ENCODE results near the gene UBQLN1.
"Not testable (repeated sequence)": the region's sequence is repeated elsewhere in the genome, so short reads cannot be mapped to it uniquely, and the experiment has no call there.

Gene UBQLN1

GRCh38 chr9:83620841-83621636, 86.7 kb downstream of the UBQLN1 start:
- H3K4me3 ChIP-seq (ENCODE audit: low read length): no peak overlapping the region

DNA sequence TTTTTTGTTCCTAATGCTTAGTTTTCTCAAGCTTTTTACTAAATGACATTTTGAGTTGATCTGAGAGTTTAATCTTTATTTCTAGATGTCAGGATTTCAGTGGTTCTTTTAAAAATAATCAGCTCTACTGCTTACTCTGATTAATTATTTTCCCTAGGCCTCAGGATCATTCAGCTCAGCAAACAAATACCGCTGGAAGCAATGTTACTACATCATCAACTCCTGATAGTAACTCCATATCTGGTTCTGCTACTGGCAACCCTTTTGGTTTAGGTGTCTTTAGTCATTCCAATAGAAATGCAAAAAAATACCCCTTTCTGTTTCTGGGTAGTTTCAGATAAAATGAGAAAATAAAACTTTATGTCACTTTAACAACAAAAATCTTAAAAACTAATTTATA, 90.5 kb downstream of the UBQLN1 start:
- Histone ChIP-seq H3K79me2 (ENCODE audit: control insufficient read depth, low read length) (no peaks in the 10 kb centered on the region), H3F3A (ENCODE audit: control insufficient read depth, insufficient read depth) (no peaks in the 10 kb centered on the region), H4K20me1 (ENCODE audit: control insufficient read depth, insufficient read depth, low read depth, low read length) (no peaks in the 10 kb centered on the region), H3K4me3 (ENCODE audit: low read length) (no peak overlapping the region), H3K9me3 (ENCODE audit: control insufficient read depth, insufficient read depth, low read length) (no peaks in the 10 kb centered on the region), H3K4me1 (ENCODE audit: control insufficient read depth, low read length) (peaks cover 13% of the 10 kb centered on the region), H3K9me2 (replicated peaks; ENCODE audit: control insufficient read depth, low read length) (no peaks in the 10 kb centered on the region), H3K27me3 (ENCODE audit: control insufficient read depth, low read length) (peaks cover 7% of the 10 kb centered on the region; the same call in 1 of the 2 replicates), H3K4me2 (ENCODE audit: low read length) (no peak overlapping the region), H3K36me3 (ENCODE audit: control insufficient read depth, low read length) (no peaks in the 10 kb centered on the region), H3K27ac (ENCODE audit: low read depth, low read length) (no peak overlapping the region)
- no peak for TF ChIP-seq EZH2phosphoT487 (IDR thresholded peaks at IDR 0.05; ENCODE audit: borderline replicate concordance, low read length)
- TF ChIP-seq, protein P1, sequence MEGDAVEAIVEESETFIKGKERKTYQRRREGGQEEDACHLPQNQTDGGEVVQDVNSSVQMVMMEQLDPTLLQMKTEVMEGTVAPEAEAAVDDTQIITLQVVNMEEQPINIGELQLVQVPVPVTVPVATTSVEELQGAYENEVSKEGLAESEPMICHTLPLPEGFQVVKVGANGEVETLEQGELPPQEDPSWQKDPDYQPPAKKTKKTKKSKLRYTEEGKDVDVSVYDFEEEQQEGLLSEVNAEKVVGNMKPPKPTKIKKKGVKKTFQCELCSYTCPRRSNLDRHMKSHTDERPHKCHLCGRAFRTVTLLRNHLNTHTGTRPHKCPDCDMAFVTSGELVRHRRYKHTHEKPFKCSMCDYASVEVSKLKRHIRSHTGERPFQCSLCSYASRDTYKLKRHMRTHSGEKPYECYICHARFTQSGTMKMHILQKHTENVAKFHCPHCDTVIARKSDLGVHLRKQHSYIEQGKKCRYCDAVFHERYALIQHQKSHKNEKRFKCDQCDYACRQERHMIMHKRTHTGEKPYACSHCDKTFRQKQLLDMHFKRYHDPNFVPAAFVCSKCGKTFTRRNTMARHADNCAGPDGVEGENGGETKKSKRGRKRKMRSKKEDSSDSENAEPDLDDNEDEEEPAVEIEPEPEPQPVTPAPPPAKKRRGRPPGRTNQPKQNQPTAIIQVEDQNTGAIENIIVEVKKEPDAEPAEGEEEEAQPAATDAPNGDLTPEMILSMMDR (IDR thresholded peaks at IDR 0.05; ENCODE audit: low read depth, low read length, poor library complexity, severe bottlenecking): no peak

More at GRCh38 chr9:83620841-83621636, 86.7 kb downstream of the UBQLN1 start:
- Histone ChIP-seq H3K9me2 (replicated peaks; ENCODE audit: control insufficient read depth, low read length) (no peaks in the 10 kb centered on the region), H3K4me1 (ENCODE audit: control insufficient read depth, low read length) (peaks cover 27% of the 10 kb centered on the region), H3K27ac (ENCODE audit: low read depth, low read length) (no peak overlapping the region), H3K79me2 (ENCODE audit: control insufficient read depth, low read length) (peaks cover 14% of the 10 kb centered on the region), H3F3A (ENCODE audit: control insufficient read depth, insufficient read depth) (no peaks in the 10 kb centered on the region), H3K9me3 (ENCODE audit: control insufficient read depth, insufficient read depth, low read length) (no peaks in the 10 kb centered on the region), H3K36me3 (ENCODE audit: control insufficient read depth, low read length) (peaks cover 4% of the 10 kb centered on the region; the same call in 1 of the 2 replicates), H4K20me1 (ENCODE audit: control insufficient read depth, insufficient read depth, low read depth, low read length) (no peaks in the 10 kb centered on the region), H3K4me2 (ENCODE audit: low read length) (peak overlapping the region; percentile 22), H3K27me3 (ENCODE audit: control insufficient read depth, low read length) (peaks cover 7% of the 10 kb centered on the region; the same call in 1 of the 2 replicates)
- TF ChIP-seq, protein P1 (IDR thresholded peaks at IDR 0.05; ENCODE audit: low read depth, low read length, poor library complexity, severe bottlenecking): peak; percentile 71
- TF ChIP-seq EZH2phosphoT487 (IDR thresholded peaks at IDR 0.05; ENCODE audit: borderline replicate concordance, low read length): no peak

GRCh38 chr9:83613298-83613697, 94.5 kb downstream of the UBQLN1 start:
- H3K9me3 ChIP-seq (ENCODE audit: control insufficient read depth, insufficient read depth, low read length); H3K4me3 ChIP-seq (ENCODE audit: low read length); H3K4me1 ChIP-seq (ENCODE audit: control insufficient read depth, low read length); H3K9me2 ChIP-seq (replicated peaks; ENCODE audit: control insufficient read depth, low read length); H3K27me3 ChIP-seq (ENCODE audit: control insufficient read depth, low read length); H4K20me1 ChIP-seq (ENCODE audit: control insufficient read depth, insufficient read depth, low read depth, low read length); H3K79me2 ChIP-seq (ENCODE audit: control insufficient read depth, low read length); H3K4me2 ChIP-seq (ENCODE audit: low read length); H3F3A ChIP-seq (ENCODE audit: control insufficient read depth, insufficient read depth); H3K27ac ChIP-seq (ENCODE audit: low read depth, low read length); H3K36me3 ChIP-seq (ENCODE audit: control insufficient read depth, low read length): not testable (repeated sequence)
